Posterior vena cava (tissue), 2 donors: ENCODE data around the gene PDIA5. TPM values are rescaled to one million over a fixed set of nuclear protein-coding genes. Genes with fewer than 3 reads are reported as not detected.

Experiments used
- DNase-seq: peaks from one replicate; pipeline ENCODE4 v3.0.0-alpha.2; 2020; ENCODE audit warnings: low spot score
- intact Hi-C, 2 donors: fragments of 100-400 bp; cut with DNase I; formaldehyde crosslinking; loops; one replicate each; pipeline versions ENCODE4 v1.14.1 to v1.14.2; 2022 to 2023
- total RNA-seq, 2 donors: library from RNA; stranded (reverse); fragmentation: NEBNext Ultra II Directional; extraction: Animal tissue kit (Norgen Biotek cat#: 25700); gene quantifications; one replicate each; pipeline ENCODE4 v1.2.1, GENCODE V29; 2021
- donor health status: DM: yes; HTN: yes; CAD: no.
- donor health status: DM: yes; HTN: yes; CAD: no.

PDIA5 gene
- total RNA-seq, 2 donors from 2014 or later: 29.5 to 29.6 TPM

- intact Hi-C loops: no loop called here
These were observed 29.8 kb upstream of the PDIA5 start for GRCh38 chr3:123037015-123037375.

DNA sequence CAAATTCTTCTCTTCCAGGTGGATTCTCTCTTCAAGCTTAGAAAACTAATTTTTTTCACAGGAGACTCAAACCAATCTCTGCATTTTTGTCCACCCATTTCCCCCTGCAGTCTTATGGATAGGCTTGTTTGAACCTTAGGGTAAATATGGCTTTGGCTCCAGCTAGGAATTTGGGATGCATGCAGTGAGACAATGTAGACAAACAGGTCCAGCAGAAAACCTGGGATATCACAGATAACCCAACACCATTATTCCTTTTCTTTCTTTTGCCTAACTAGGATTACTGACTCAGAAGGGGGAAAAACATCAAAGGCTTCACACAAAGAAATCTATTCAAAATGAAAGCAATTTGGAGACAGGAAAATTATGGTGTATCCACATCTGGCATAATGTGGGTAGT lies 28.1 kb upstream of the PDIA5 start:
- intact Hi-C loops: no loop called here

More at GRCh38 chr3:123037015-123037375, 29.8 kb upstream of the PDIA5 start:
- DNase-seq: no peak

DNA sequence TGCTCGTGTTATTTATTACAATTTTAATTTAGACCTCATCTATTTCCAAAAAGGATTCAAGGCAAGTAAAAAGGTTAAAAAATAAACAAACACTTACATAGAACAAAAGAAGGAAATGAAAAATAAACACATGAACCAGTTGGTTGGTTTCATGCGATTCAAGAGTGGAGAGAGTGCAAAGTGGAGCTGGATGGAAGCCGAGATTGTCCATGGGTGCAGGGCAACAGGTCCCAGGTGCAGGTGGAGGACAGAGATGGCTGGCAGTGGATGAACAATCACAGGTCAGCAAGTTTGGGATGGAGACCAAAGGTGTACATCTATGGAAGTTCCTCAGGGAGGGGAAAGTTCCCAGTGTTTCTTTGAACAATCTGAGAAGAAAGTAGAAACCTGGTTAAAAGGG lies 27.6 kb upstream of the PDIA5 start:
- intact Hi-C loops: no loop called here
- no peak for DNase-seq

More for the DNA sequence above, 28.1 kb upstream of the PDIA5 start:
- no peak for DNase-seq

DNA sequence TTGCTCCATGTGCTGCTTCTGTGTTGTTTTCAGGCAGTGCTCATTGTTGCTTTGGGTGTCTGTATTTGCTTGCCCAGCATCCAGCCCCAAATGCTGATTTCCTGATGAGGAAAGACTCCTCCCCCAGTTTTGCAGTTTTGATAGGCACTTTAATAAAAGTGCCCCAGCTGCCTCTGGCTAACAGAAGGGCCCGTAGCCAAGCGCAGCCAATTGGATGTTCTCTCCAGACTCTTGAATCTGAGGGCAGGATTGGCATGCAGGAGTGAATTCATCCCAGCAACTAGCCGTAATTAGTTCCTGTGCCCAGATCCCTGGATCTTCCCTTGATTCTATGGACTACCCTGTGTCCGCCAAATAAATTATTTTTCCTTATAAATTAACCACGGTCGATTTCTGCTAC lies 24.4 kb upstream of the PDIA5 start:
- no peak for DNase-seq
- intact Hi-C loops: no loop called here

- intact Hi-C loops: no loop called here
These were observed 21.7 kb upstream of the PDIA5 start for GRCh38 chr3:123044981-123045763.

GRCh38 chr3:123046262-123047061 lies 20.4 kb upstream of the PDIA5 start:
- intact Hi-C loops: no loop called here

More at GRCh38 chr3:123044981-123045763, 21.7 kb upstream of the PDIA5 start:
- no peak for DNase-seq

DNA sequence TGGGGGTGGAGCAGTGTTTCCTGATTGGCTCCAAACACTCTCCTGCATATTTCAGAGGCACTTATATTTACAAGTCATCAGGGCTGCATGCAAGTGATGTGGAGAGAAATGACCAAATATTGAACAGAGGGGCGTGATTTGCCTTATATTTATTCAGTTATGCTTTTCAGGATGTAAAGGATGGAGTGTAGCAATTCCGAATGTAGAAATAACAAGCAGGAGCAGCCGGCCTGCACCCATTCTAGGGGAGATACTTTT lies 19.8 kb upstream of the PDIA5 start:
- no peak for DNase-seq
- intact Hi-C loops: no loop called here

More at GRCh38 chr3:123046262-123047061, 20.4 kb upstream of the PDIA5 start:
- DNase-seq: no peak

DNA sequence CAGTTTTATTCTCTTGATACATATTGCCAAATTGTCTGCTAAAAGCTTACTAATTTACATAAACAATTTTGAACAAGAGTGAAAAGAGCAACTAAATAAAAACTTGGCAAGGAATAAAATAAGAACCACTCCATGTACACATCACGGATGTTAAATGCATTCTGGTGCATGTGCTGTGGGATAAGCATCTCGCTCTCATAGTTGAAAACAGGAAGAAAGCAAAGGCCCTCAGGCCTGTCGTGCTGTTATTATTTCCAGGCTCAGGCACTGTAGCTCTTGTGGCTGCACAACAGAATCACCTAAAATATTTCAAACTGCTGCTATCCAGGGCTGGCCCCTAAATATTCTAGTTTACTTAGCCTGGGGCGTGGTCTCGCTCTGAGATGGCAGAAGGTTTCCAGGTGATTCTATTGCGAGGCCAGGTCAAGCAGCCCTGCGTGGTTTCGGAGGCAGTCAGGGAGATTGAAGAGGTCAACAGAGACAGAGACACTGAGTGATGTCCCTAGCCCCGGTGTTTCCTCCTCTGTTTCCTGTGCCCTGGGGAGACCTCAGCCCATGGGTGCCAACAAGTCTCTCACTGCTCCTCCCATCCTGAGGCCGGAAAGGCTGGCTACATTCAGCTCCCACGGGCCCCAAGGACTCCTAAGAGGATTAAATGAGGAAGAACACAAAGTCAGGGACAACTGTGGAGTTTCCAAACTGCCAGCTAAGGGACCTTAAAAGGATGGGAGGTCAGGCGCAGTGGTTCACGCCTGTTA lies 18.2 kb upstream of the PDIA5 start:
- no peak for DNase-seq
- intact Hi-C loops: no loop called here

DNA sequence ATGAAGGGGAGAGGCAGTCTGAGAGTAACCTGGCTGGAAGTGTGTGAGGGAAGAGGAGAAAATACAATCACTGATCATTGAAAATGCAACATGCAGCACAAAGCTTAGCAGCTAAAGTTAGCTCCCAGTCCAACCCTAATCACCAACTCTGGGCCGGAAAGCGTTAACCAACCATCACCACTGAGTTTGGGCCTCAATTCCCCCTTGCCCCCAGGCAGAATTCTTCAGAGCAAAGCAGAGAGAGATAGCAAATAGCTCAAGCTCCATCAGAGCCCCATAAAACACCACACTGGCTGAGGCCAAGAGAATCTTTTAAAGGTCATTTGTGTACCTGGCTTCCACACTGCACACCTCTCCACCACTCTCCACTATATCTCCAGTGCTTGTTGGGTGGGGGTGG lies 16.2 kb upstream of the PDIA5 start:
- no peak for DNase-seq
- intact Hi-C loops: no loop called here

DNA sequence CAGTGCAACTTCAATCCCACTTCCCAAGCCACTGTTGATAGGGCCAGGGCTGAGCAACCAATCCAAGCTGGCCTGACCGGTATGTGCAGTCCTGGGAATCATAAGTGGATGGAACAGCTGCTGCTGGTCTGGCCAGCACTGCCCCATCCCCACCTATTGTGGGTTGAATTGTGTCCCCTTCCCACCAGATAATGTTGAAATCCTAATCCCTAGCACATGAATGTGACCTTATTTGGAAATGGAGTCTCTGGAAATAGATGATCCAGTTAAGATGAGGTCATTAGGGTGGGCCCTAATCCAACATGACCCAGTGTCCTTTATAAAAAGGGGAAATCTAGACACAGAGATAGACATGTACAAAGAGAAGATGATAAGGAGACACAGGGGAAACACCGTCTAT lies 13.7 kb upstream of the PDIA5 start:
- no peak for DNase-seq
- intact Hi-C loops: no loop called here

DNA sequence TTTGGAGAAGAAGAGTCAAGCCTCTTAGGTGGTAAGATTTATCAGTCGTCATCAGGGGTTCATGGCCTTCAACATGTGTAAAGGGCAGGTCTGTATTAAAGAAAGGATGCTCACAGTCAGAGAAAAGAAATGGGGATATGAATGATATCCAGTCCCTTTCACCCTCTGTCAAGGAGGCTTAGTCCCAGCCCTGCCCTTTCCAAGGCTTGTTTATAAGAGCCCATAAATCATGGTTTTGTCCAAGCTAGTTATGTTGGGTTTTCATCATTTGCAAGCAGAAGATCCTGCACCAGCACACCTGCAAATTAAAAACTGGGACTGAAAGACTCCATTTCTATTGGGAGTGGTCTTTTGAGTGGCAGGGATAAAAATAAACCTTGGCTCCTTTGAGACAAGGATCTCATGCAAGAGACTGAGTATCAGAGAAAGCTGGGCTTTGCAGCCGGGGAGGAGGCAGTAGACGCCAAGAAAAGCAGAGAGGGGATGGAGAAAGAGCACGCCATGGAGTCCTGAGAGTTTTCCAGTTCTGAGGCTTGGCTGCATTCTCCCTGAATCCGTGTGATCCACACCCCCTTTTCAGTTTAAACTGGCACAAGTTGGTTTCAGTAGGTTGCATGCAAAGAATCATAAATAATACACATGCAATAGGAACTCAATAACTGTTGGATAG lies 12.6 kb upstream of the PDIA5 start:
- no peak for DNase-seq
- intact Hi-C loops: no loop called here

GRCh38 chr3:123054931-123055330 lies 11.9 kb upstream of the PDIA5 start:
- intact Hi-C loops: no loop called here
- DNase-seq: no peak

- intact Hi-C loops: no loop called here
- no peak for DNase-seq
These were observed 11.5 kb upstream of the PDIA5 start for GRCh38 chr3:123055352-123055751.

DNA sequence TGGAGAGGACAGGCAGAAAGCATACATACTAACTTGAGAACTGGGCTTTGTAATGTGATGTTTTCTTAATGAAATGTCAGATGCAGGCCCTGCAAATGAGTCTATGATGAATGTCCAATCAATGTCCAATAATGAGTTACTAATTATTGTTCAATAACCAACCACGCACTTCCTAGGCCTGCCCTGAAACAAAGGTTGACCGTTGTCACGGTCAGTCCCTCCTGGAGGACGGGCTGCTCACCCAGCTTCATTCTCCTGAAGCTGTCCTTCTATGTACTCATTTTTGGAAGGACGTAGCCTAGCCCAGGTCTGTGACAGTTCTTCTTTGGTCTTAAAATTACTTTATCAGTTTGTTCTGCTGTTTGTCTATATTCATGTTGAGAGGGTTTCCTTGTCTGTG lies 8.3 kb upstream of the PDIA5 start:
- intact Hi-C loops: no loop called here
- no peak for DNase-seq

GRCh38 chr3:123060054-123060453 lies 6.8 kb upstream of the PDIA5 start:
- DNase-seq: no peak
- intact Hi-C loops: no loop called here

DNA sequence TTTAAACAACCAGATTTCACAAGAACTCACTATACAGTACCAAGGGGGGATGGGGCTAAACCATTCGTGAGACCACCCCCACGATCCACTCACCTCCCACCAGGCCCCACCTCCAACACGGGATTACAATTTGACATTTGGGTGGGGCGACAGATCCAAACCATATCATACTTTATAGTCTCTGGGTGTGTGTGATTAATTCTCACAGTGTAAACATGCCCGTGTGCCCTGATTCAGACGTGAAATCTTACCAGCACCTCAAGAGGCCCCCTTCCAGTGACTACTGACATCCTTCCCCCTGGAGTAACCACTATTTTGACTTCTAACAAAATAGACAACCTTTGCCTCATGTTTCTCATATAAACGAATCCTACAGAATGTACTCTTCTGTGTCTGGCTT lies 5.0 kb upstream of the PDIA5 start:
- intact Hi-C loops: no loop called here
- no peak for DNase-seq

DNA sequence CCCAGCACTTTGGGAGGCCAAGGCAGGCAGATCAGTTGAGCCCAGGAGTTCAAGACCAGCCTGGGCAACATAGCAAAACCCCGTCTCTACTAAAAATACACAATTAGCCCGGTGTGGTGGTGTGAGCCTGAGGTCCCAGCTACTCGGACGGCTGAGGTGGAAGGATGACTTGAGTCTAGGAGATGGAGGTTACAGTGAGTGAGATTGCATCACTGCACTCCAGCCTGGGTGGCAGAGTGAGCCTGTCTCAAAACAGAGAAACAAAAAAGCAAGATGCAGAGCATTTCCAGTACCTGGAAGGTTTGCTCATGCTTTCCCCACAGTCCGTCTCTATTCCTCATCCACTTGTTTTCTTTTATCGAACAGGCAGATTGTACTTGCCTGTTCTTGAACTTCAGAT lies 3.8 kb upstream of the PDIA5 start:
- intact Hi-C loops: no loop called here
- no peak for DNase-seq

DNA sequence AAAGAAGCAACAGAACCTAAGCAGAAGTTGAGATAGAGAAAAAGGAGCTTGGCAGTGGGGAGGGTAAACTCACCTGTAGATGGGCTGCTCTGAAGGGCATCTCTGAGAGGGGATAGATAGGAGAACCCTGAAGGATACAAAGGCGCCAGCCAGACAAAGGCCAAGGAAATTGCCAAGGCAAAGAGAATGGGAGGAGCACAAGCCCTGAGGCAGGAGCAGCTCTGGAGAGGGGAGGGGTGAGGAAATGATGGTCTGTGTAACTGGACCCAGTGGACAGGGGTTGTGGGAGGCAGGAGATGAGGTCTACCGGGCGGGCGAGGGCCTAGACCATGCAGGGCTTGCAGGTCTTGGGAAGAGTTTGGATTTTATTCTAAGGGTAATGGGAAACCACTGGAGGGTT lies 2.3 kb upstream of the PDIA5 start:
- DNase-seq: no peak
- intact Hi-C loops: no loop called here

GRCh38 chr3:123064914-123065313 lies 1.9 kb upstream of the PDIA5 start:
- no peak for DNase-seq
- intact Hi-C loops: no loop called here

GRCh38 chr3:123066599-123066895 lies 278 bp upstream of the PDIA5 start:
- intact Hi-C loops: no loop called here
- DNase-seq: no peak
